NK-92 treated with Interleukin-12 subunit alpha and Interleukin-12 subunit beta, amount 100 ng/mL, for 24 hours (cell line): ENCODE results near the gene RBM20.
"Not testable (repeated sequence)": the region's sequence is repeated elsewhere in the genome, so short reads cannot be mapped to it uniquely, and the experiment has no call there.

Experiments
- DNase-seq: peaks from one replicate; lab custom pipeline; 2025; lab: John Stamatoyannopoulos, UW

RBM20 gene

DNA sequence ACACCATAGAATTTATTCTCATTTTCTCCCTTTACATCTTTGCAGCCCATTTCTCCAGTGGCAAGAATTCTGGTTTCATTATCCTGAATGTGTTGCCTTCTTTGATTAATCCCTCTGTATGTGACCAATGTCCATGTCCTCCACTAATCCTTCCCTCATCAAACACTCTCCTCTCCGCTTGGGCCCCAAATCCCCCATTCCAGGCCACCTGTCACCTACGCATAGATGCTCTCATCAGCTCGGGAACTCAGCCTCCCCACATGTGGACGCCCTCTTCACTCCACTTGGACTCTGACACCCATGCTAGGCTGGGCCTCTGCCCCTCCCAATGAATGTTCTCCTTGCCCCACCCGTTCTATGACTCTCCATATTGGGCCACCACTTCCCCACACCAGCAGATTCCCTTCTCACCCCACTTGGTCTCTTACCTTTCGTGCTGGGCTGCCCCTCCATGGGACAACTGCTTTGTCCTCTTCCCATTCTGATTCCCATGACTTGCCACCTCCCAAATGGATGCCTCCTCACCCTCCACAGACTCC lies 18.7 kb upstream of the RBM20 start:
- DNase-seq: no peak

DNA sequence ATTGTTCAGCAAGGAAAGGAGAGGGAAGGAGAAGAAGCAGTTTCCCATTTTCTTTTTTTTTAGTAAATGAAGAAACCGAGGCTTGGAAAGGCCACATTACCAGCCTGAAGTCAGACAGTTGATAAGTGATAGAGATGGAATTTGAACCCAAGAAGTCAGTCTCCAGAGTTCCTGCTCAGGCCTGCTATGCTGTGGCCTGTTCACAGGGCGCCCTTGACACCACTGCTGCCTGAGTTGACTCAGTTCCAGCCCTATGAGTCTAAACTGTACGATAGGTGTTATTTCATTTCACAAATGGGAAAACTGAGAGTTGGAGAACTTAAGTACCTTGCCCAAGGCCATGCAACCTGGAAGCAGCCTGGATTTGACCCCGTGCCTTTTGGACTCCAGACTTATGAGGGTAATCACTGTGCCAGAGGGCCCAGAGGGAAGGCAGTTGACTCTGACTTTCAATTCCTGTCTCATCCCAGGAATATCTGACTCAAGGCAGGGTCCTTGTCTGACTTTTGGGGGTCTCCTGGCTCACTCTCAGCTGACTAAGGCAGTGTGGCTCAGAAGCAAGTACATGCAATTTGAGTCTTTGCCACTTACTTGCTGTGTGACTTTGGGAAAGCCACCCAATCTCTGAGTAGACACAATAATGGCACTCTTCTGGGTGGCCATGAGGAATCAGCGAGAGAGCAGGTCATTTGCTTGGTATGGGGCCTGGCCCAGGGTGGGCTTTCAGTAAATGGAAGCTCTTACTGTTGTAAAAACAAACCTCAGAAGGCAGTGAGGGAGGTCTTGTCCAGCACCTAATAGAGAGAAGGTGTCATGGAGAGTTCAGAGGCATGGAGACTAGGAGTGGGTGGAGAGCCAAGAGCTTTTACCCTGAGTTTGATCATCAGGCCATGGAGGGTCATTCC lies 17.9 kb upstream of the RBM20 start:
- no peak for DNase-seq

- no peak for DNase-seq
These were observed 16.0 kb upstream of the RBM20 start for GRCh38 chr10:110628161-110628560.

- DNase-seq: no peak
These were observed 14.4 kb upstream of the RBM20 start for GRCh38 chr10:110629680-110630191.

DNA sequence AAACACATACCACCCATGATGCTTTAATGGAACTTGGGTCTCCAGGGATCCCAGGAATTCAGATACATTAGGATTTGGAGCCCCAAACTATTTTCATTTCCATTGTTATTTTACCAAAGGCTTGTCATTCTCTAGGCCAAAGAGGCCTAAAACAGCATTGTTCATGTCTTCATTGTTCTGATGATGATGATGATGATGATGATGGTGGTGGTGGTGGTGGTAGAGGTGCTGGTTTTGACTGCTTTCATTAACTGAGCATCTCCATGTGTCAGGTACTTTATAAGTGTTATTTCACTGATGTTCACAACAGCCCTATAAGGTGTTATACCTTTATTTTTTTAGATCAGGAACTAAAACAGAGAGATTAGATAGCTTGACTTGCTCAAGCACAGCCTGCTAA lies 12.2 kb upstream of the RBM20 start:
- DNase-seq: no peak

- no peak for DNase-seq
These were observed 11.4 kb upstream of the RBM20 start for GRCh38 chr10:110632591-110633215.

- DNase-seq: no peak
These were observed 9.5 kb upstream of the RBM20 start for GRCh38 chr10:110634527-110635209.

- DNase-seq: no peak
These were observed 7.6 kb upstream of the RBM20 start for GRCh38 chr10:110636572-110636931.

GRCh38 chr10:110636932-110637557 lies 7.1 kb upstream of the RBM20 start:
- no peak for DNase-seq

- DNase-seq: no peak
These were observed 6.5 kb upstream of the RBM20 start for GRCh38 chr10:110637558-110638053.

DNA sequence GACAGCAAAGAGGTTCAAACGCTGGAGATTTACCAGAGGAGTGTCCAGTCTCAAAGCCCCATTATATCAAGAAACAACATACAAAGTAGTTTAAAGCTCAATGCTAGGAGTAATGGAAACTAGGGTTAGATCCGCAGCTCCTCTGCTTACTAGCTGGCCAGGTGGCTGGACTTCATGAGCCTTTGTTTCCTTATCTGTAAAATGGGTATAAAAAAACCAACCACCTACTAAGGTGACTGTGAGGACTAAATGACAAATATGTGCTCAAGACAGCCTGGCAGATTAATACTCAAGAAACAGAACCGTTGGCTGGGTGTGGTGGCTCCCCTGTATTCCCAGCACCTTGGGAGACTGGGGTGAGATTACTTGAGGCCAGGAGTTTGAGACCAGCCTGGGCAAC lies 5.8 kb upstream of the RBM20 start:
- no peak for DNase-seq

GRCh38 chr10:110639046-110639445 lies 5.1 kb upstream of the RBM20 start:
- DNase-seq: not testable (repeated sequence)

- not testable (repeated sequence) for DNase-seq
These were observed 4.3 kb upstream of the RBM20 start for GRCh38 chr10:110639858-110640257.

DNA sequence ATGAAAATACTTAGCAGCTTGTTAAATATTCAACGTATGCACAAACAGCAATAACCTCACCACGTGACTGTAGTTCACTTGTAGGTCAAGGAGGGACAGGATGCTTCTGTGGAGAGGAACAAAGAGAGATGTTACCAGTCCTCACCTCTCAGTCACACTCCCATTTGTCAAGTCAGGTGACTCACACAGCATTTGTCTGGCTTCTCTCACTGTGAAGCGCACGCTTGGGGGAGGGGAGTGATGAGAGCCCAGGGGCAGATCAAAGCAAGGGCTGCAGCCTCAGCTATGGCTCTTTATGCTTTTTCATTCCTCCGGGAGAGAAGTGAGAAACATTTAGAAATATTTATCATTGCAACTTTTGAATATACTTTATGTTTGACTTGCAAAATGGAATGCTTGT lies 2.9 kb upstream of the RBM20 start:
- DNase-seq: peak; percentile 44

- DNase-seq: no peak
These were observed 1.7 kb upstream of the RBM20 start for GRCh38 chr10:110642204-110643034.

- DNase-seq: no peak
These were observed 992 bp upstream of the RBM20 start for GRCh38 chr10:110643035-110643652.

DNA sequence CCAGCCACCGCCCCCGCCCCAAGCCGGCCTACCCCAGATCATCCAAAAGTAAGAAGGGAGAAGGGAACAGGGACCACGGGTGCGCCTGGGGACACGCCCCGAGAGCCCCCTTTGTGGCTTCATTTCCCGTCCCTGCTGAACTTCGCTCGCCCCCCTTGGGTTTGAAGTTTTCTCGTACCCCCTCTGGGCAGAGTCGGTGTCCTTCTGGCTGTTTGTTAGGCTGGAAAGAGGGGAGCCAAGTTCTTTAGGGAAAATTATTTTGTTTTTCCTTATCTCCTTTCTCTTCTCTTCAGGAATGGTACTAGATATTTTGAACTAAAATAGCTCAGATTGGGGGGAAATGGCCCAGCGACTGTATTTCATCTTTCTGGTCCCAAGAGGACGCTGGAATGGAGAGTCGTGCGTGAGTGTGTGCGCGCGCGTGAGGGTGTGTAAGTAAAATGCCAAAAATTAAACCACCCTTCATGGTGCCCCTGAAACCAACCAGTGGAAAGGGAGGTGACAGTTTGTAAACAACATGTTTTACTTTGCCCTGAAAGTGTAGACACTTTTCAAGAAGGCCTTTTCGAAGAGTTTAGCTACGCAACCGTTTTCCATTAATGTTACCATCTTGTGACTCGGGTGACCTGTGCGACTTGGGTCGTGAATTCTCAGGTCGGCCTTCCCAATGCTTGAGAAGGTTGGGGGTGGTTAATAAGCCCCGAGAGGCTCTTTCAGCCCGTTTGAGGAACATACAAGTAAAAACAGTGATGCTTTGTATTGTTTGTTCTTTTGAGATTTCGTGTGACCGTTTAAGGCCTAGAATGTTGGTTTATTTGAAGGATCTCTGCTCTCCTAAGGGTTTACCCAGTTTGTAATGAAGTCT lies 694 bp downstream of the RBM20 start:
- no peak for DNase-seq

GRCh38 chr10:110646417-110647135 lies 2.4 kb downstream of the RBM20 start:
- no peak for DNase-seq

GRCh38 chr10:110647136-110647430 lies 2.9 kb downstream of the RBM20 start:
- DNase-seq: no peak
